Suppressor macrophage (primary cell): ENCODE measurements around the gene ADAD2.

Experiments
- DNase-seq, 4 experiments: peaks; one replicate each; pipeline ENCODE4 v3.0.0-alpha.2; 2020 to 2022

ADAD2 gene

DNA sequence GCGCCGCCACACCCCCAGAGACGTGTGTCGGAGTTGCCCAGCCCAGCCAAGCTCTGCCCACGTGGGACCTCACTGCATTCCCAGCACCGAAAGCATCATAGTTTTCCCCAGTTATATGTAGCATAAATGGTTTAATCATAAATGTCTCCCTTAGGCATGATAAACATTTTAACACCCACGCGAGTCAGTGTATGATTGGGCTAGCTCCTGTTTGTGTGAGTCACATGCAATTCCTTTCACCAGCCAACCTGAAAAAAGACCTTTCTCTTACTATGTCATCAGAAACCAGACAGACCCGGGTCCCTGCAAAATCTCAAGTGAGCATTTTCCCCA, 13.2 kb upstream of the ADAD2 start:
- DNase-seq = no peak

DNA sequence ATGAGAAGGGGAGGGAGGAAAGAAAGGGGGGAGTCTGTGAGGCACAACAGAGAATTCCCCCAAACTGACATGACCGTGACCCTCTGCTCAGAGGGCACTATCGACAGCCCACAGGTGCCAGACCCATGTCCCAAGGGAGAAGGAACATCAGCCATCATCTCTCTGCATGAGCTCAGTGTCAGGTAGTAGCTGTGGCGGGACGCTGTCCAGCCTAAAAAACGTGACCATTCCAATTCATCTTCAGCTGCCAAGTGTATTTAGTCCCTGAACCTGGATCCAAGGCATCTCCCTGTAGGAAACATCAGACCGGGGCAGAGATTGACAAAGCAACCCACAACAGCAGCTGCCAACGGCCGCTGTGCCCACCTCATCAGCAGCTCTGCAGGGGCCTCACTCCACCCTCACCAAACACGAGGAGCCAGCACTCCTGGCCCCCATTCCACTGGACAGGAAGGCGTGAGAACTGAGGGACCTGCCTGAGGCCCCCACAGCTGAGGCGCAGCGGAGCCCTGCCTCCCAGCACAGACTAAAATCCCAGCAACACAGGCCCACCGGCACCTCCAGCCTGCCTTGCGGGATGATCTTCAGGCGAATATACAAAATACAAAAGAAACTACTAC, 12.7 kb upstream of the ADAD2 start:
- no peak for DNase-seq

DNA sequence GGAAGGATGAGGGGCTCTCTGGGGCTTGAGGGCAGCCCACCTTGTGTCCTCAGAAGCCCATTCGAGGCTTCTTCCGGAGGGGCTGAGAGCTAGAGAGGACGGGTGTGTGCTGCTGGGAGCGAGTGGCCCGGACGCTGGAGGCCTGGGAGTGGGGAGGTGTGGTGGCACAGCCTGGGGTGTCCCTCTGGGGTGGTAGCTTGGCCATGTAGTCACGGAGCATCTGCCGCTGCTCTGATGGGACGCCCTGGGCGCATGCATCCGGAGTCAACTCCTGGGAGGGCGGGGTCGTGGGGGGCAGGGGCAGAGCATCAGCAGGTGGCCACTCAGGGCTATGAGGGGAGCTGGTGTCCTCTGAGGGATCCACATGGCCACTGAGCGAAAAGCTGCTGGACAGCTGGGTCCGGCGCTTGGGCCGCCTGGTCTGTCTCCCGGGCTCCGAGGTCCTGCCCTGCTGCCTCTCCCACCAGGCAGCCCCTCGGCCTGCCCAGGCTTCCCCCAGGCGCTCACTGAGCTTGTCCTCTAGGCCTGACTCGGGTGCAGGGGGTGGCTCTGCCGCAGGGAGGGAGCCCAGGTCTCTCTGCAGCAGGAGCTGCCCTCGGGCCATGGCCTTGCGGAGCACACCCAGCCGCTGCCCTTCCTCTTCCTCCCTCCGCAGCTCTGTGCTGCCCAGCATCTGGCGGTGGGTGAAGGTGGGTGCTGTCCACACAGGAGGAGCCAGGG, 11.9 kb upstream of the ADAD2 start:
- no peak for DNase-seq

DNA sequence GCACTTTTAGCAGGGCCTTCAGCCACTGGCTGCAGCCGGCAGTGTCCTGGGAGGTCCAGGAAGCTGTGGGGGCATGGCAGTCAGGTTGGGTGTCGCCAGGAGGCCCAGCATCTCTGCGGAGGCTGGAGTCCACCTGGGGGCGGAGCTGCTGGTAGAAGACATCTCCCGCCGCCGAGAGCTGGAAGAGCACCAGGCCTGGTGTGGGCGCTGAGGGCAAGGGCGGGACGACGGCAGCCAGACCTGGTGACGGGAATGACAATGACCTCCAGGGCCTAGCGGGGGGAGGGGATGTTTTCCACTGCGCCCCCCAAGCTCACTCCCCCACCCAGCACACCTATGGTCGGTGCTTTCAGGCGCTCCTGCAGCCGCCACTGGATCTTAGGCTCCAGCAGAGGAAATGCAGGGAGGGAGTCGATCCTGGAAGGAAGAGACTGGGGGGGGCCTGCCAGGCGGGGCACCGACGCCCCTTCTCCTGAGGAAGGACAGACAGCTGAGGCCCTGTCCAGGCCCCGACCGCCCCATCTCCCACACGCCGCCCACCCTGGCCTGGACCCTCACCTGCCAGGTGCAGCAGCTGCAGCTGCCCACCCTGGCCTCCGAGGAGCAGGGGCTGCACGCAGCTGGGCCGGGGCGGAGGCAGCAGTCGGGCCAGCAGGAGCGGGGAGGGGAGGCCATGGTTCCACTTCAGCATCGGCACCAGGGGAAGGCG, 11.2 kb upstream of the ADAD2 start:
- DNase-seq = no peak

DNA sequence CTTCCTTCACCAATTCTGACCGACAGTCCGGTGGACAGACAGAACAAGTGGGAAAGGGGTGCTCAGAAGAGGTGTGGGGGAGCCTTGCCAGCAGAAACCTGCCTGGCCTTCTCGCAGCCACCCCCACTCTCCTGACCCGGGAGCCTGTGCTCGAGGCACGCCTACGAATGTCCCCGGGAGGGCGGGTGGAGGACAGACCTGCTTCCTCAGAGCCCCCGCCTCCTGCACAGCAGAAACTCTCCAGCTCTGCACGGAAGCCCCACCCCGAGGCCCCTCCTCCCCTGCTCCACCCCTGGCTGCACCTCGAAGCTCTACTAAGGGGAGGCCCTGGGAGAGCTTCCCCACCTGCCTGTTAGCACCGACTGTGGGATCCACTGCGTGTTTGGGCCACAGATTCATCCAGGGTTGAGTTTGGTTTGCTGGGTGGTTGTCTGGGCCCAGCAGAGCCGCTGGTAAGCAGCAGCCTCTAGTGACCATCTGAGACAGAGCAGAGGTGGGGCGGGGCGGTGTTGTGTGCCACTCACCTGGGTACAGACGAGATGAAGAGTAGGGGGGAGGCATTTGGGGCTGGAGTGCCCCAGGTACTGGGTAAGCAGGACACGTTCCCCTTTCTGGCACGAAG, 10.3 kb upstream of the ADAD2 start:
- DNase-seq = no peak

DNA sequence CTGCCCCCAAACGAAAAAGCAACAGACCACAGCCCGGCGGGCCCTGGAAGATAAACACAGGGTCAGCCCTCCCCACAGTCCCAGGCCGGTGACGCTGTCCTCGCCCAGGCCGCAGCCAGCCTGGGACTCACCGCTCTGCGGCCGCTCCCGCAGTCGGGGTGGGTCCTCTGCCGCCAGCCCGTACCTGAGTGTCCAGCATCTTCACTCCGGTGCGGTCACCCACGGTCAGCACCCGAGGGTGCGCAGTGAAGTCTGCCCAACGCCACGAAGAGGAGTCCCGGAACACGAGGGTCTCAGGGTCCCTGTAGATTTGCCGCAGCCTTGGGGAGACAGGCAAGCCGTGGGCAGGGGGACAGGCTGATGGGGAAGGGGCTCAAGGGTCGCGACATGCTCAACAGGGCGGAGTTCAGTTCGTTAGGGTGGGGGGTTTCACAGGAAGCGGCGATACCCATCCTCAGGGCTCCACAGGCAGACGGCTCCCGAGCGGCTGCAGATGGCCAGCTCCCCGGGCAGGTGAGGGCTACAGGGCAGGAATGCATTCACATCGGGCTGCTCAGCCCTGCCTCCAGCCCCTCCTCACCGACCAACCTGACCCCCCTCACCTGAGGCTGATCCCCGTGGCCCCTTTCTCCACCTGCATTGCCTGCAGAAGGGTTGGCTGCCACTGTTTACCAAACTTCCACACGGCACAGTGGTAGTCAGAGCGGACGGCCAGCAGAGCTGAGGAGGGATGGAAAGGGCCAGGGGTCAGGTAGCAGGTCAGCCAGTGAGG, 9.6 kb upstream of the ADAD2 start:
- no peak for DNase-seq

DNA sequence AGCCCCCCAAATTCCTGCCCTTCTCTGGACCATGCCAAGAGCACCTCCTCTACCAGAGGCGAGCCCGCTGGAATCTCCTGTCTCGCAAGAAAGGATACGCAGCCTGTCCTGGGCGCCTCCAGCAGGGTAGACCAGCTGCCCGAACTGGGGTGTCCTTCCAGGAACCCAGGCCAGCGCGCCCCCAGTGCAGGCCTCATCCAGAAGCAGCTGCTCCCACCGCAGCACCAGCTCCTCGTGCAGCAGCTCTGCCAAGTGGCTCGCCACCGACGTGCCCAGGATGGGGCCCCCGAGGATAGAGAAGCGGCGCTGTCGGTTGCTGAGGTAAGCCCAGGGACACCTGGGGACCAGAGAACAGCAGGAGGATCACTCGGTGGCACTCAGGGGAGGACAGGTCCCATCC, 8.9 kb upstream of the ADAD2 start:
- no peak for DNase-seq

DNA sequence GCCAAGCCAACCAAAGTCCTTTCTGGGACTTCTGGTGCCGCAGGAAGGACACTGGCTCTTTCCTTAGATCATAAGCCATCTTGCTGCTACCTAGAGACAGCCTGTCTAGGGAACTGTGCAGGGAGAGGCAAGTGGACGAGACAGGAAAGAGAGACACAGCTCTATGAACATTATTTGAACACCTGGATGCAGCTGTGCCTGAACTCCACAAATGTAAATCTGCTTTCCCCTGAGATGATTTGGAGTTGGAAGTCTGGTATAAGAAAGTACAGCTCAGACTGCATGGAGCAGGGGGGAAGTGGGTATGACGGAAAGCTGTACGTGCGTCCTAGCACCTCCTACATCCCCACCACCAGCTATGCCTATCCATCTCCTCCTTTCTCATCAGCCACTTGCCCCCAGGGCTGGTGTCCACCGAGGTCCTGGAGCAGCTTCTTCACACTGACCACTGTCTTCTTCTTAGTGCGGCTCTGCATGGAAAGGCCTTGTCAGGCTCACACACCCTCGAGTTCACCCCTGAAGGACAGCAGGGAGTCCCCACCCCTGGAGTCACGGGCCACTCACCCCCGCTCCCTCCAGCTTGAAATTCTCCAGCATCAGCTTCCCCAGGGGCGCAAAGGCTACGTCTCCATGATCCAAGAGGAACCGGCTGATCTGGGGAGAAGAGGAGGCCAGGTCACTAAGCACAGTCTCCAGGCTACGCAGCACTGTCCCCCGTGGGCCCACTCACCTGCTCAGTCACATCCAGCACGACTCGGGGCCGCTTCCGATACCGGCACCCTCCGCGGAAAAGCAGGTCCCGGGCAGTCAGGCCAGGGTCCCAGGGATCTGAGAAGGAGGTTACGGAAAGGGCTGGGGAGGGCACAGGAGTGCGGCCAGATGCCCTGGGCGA, 8.0 kb upstream of the ADAD2 start:
- no peak for DNase-seq

DNA sequence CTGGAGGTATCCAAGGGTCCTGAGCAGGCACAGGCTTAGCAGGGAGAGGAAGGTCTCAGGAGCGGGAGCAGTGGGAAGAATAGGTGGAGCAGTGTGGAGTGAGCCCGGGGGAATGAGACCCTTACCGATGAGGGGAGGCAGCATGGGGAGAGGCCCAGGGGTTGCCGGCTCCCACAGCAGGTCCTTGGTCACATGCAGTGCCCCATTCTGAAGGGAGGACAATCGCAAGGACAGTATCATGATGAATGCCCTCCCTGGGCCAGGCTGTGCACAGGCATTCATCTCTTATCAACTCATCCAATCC, 7.4 kb upstream of the ADAD2 start:
- no peak for DNase-seq

DNA sequence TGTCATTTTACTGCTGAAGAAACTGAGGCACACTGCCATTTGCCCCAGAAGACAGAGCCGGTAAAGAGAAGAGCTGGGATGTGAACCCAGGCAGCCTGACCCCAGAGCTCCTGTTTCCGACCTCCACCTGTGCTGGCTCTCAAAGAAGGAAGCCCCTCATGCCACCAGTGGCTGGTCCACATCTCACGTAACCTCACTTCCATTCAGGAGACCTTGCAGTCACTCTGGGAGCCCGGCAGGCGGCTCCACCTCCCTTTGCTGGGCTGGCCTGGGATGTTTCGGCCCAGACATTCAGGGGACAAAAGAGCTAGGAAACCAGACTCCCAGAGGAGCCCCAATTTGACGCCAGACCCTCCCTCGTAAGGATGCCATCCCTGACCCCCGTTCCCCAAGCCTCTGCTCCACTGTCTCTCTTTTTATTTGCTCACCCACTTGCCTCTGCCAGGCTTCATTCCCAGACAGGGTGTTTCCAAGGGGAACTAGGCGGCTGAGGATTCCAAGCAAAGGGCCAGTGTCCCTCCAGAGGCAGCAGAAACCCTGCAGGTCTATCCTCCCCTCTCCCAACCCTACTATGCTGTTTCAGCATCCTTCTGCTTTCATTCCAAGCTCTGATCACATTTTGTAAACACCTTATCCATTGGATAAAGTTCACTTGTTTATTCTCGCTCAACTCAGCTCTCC, 6.9 kb upstream of the ADAD2 start:
- no peak for DNase-seq

DNA sequence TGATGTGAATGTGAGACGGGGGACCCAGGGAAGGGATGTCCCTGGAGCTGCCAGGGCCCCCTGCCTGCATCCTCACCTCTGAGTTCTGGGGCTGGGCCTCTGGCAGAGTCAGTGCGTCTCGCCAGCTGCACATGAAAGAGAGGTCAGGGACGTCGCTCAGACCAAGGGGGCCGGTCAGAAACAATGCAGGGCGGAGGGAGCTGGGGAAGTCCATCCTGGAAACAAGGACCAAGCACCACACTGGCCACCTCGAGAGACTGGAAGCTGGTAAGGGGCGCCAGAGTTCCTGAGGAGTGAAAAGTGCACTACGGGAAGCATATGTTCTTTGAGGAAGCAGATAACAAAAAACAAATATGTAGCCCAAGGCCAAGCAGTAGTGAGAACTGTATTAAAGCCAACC, 6.2 kb upstream of the ADAD2 start:
- no peak for DNase-seq

DNA sequence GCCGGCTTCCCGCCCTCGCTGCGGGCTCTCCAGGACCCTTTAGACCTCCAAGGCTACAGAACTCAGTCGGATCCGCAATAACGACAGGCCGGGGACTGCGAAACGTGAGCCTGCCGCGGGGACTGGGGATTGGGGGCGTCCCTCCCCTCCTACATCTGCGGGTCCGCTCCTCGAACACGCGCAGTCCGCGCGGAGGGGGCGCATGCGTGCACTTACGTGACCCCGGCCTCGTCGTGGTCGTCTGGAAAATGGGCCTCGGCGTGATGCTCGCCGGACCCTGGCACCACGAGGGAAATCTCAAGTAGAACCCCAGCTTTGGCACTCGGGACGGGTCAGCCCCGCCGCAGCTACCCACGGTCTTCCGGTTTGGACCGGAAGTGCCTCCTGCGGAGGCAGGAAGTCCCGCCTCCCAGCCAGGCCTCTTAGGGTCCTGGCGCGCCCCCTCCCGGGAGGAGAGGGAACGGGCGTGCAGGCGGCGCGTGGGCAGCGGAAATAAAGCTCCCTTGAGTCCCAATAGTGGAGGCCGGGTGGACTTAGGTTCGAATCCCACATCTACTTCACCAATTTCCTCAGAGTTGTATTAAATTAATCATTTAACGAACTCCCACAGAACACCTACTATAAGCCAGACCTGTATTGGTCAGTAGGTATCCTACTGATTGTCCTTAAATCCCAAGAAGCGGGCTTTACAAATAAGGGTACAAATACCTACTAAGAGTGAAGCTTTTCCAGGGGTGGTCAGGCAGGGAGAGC, 4.1 kb upstream of the ADAD2 start, which contains the start of gene TAF1C:
TAF1C (minus strand) TSS at position 373 of the 753 bp plus-strand sequence. CDS start 2,069 bp downstream, outside the sequence.
- peak; percentile 98 to 99 (median 99) for DNase-seq

DNA sequence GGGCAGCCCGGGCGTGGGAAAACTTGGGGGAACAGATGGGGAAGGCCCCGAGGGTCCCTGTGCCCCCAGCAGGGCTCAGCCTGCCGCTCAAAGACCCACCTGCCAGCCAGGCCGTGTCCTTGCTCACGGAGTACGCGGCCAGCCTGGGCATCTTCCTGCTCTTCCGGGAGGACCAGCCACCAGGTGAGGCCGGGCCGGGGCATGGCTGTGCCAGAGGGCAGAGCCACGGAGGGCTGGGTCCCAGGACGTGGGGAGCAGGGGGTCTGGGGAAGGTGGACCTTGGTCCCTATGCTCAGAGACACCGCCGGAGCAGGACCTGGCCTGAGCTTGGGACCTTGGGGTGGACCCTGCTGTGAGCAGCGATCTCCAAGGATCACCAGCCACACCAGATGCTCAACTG, 509 bp downstream of the ADAD2 start:
- no peak for DNase-seq

DNA sequence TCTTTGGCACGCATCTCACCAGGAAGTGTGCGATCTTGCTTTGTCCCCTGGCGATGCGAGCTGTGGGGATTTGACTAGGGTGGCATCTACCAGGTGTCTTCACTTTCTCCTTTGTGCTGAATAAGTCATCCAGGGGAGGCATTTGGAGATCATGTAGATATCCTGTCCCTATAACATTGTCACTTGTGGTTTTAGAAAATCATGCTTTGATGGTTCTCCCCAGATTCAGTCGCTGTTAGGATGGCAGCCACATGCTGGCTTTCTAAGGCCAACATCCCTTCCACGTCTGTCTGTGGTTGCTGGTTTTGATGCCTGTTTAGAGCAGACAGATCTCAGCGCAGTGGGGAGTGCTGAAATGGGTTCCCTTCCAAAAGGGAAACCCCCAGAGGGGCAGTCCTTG, 2.5 kb downstream of the ADAD2 start:
- DNase-seq = no peak

DNA sequence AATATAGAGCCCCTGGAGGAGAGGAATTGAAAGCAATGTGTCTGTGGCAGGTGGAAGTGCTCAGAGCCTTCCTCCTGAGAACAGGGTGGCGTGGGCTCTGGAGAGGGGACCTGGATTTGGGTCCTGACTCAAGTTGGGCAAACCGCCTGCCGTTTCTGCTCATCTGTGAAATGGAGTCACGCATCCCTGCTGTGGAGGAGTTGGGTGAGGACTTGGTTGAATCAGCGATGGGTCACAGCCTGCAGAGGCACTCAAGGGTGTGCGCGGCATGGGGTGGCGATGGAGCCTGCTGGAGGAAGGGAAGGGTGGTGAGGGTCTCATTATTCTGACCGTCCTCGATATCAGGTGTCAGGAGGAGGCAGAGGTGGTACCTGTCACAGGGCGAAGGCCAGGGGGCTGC, 3.1 kb downstream of the ADAD2 start:
- DNase-seq = no peak

DNA sequence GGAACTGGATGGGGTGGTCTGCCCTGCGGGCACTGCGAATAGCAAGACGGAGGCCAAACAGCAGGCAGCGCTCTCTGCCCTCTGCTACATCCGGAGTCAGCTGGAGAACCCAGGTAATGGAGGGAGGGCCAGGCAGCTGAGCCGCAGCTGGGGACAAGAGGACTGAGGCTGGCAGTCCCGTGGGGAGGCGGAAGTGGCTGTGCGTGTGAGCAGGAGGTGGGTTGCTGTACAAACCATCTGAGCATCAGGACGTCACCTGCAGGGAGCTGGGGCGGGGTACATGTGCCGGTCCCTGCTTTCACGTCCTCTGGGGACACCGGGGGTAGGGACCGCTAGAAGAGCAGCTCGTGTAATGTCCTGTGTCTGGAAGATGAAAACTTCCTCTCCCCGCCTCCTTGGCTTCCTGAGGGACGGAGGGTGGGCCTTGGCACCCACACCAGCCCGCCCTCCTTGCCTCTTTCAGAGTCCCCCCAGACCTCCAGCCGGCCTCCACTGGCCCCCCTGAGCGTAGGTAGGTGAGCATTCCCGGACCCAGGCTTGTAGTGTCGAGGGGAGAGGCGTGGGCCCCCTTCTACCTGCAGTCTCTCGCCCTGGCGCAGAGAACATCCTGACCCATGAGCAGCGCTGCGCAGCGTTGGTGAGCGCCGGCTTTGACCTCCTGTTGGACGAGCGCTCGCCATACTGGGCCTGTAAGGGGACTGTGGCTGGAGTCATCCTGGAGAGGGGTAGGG, 3.7 kb downstream of the ADAD2 start:
- DNase-seq = peak in 2 of 4 experiments; percentile 15 to 39

DNA sequence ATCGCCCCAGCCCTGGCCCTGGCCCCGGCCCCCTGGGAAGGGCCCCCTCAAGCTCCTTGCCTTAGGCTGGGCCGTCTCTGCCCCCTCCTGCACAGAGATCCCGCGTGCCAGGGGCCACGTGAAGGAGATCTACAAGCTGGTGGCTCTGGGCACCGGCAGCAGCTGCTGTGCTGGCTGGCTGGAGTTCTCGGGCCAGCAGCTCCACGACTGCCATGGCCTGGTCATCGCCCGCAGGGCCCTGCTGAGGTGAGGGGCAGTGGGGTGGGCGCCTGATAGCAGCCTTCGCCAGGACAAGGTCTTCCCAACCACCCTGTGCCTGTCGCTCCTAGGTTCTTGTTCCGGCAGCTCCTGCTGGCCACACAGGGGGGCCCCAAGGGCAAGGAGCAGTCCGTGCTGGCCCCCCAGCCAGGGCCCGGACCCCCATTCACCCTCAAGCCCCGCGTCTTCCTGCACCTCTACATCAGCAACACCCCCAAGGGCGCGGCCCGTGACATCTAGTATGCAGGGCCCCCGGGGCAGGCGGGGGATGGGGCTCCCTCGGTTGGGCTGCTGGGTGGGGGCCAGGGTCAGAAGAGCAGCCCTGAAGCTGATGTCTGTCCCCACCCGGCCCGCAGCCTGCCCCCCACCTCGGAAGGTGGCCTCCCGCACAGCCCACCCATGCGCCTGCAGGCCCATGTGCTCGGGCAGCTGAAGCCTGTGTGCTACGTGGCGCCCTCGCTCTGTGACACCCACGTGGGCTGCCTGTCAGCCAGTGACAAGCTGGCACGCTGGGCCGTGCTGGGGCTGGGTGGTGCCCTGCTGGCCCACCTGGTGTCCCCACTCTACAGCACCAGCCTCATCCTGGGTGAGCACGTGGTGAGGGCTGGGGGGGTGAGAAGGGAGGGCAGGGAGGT, 4.5 kb downstream of the ADAD2 start:
- no peak for DNase-seq

DNA sequence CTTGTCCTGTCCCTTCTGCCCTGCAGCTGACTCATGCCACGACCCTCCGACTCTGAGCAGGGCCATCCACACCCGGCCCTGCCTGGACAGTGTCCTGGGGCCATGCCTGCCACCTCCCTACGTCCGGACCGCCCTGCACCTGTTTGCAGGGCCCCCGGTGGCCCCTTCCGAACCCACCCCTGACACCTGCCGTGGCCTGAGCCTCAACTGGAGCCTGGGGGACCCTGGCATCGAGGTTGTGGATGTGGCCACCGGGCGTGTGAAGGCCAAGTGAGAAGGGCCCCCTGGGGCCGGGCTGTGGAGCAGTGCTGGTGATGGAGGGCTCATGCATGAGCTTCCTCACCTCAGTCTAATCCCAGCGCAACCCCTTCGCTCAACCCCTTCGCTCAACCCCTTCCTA, 5.1 kb downstream of the ADAD2 start:
- DNase-seq = no peak
